HL-60 (cell line): ENCODE data around the gene LANCL1.

ENCODE experiments used
- DNase-seq, 2 experiments: peaks; one replicate each; pipeline ENCODE4 v3.0.0-alpha.2; 2010 to 2020; ENCODE audit warnings: low read depth in 1 of 2, low spot score in 1 of 2
- H3K27ac ChIP-seq: fragments of 250-450 bp; sonication (Bioruptor Pico); replicated peaks from 2 replicates; pipeline ENCODE4 v1.5.1; 2020; ENCODE audit warnings: mild to moderate bottlenecking, moderate library complexity
- H3K27me3 ChIP-seq: fragments of 250-450 bp; sonication (Bioruptor Pico); 2 replicates; pipeline ENCODE4 v1.5.1; 2021; ENCODE audit warnings: mild to moderate bottlenecking, moderate library complexity; ENCODE audit not compliant: insufficient read depth, poor library complexity, severe bottlenecking
- H3K4me3 ChIP-seq: replicated peaks from 2 replicates; pipeline ENCODE4 v1.5.1; 2011; ENCODE audit warnings: mild to moderate bottlenecking, control low read depth, low read length; ENCODE audit not compliant: insufficient read depth
- GABPA ChIP-seq: IDR thresholded peaks from 2 replicates; pipeline ENCODE4 v1.6.1; 2012; ENCODE audit warnings: low read depth
- POLR2AphosphoS5 ChIP-seq: IDR thresholded peaks from 2 replicates; pipeline ENCODE4 v1.6.1; 2012; ENCODE audit warnings: low read depth
- SPI1 ChIP-seq: IDR thresholded peaks from 2 replicates; pipeline ENCODE4 v1.6.1; 2012; ENCODE audit warnings: low read depth, mild to moderate bottlenecking, borderline replicate concordance
- TF ChIP-seq, protein P1 (sequence below): IDR thresholded peaks from 2 replicates; pipeline ENCODE4 v1.6.1; 2012; ENCODE audit warnings: low read depth; ENCODE audit not compliant: insufficient replicate concordance
- TF ChIP-seq, protein P2 (sequence below): IDR thresholded peaks from one replicate; pipeline ENCODE4 v1.5.1; 2011; ENCODE audit warnings: low read length, control low read depth, inconsistent platforms; ENCODE audit not compliant: insufficient read depth

The LANCL1 gene

DNA sequence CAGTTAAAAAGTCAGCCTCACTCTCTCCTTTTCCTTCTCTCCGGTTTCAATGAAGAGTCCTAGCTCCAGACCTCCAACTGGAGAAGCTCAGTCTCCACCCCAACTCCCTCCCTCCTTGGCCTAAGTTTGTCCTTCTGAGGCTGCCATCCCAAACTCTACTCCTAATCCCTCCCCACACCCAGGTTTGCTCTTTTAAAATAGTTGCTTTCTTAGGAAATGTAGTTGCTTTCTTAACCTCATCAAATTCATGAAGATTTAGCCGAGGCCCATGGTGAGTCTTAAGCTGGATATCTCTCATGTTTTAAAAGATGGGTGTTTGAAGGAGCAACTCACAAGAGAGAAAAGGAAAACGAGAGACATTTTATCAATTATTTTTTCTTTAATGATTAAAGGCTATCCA is 937 bp upstream of the LANCL1 start:
- TF ChIP-seq GABPA (no peak), POLR2AphosphoS5 (no peak), SPI1 (no peak)
- TF ChIP-seq, protein P1, sequence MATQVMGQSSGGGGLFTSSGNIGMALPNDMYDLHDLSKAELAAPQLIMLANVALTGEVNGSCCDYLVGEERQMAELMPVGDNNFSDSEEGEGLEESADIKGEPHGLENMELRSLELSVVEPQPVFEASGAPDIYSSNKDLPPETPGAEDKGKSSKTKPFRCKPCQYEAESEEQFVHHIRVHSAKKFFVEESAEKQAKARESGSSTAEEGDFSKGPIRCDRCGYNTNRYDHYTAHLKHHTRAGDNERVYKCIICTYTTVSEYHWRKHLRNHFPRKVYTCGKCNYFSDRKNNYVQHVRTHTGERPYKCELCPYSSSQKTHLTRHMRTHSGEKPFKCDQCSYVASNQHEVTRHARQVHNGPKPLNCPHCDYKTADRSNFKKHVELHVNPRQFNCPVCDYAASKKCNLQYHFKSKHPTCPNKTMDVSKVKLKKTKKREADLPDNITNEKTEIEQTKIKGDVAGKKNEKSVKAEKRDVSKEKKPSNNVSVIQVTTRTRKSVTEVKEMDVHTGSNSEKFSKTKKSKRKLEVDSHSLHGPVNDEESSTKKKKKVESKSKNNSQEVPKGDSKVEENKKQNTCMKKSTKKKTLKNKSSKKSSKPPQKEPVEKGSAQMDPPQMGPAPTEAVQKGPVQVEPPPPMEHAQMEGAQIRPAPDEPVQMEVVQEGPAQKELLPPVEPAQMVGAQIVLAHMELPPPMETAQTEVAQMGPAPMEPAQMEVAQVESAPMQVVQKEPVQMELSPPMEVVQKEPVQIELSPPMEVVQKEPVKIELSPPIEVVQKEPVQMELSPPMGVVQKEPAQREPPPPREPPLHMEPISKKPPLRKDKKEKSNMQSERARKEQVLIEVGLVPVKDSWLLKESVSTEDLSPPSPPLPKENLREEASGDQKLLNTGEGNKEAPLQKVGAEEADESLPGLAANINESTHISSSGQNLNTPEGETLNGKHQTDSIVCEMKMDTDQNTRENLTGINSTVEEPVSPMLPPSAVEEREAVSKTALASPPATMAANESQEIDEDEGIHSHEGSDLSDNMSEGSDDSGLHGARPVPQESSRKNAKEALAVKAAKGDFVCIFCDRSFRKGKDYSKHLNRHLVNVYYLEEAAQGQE, result no peak
- TF ChIP-seq, protein P2, sequence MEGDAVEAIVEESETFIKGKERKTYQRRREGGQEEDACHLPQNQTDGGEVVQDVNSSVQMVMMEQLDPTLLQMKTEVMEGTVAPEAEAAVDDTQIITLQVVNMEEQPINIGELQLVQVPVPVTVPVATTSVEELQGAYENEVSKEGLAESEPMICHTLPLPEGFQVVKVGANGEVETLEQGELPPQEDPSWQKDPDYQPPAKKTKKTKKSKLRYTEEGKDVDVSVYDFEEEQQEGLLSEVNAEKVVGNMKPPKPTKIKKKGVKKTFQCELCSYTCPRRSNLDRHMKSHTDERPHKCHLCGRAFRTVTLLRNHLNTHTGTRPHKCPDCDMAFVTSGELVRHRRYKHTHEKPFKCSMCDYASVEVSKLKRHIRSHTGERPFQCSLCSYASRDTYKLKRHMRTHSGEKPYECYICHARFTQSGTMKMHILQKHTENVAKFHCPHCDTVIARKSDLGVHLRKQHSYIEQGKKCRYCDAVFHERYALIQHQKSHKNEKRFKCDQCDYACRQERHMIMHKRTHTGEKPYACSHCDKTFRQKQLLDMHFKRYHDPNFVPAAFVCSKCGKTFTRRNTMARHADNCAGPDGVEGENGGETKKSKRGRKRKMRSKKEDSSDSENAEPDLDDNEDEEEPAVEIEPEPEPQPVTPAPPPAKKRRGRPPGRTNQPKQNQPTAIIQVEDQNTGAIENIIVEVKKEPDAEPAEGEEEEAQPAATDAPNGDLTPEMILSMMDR, result no peak
- no peaks in the 10 kb centered on the region for H3K27me3 ChIP-seq
- H3K27ac ChIP-seq, result peak overlapping the region; percentile 93
- peak; percentile 22 to 61 for DNase-seq
- peak overlapping the region; percentile 11; the same call in 1 of the 2 replicates for H3K4me3 ChIP-seq

DNA sequence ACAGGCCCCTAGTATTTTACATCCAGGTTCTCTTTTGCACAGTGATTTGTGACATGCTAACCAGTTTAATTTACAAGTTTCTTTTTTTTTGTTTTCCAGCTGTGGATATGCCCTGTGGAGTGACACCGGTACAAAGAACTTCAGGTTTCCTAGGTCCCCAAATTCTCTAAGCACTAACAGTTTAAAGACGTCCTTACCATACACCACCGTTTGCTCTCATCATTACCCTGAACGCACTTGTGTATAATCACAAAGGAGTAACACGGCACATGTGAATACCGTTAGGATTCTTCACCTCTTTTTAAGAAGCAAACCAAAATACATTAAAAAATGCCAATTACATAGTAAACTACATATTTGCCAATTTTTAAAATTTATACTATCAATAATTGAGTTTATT is 853 bp downstream of the LANCL1 start:
- H3K4me3 ChIP-seq, result peak overlapping the region; percentile 80
- DNase-seq, result no peak
- TF ChIP-seq SPI1, result no peak
- no peak for TF ChIP-seq GABPA
- TF ChIP-seq, protein P2, result no peak
- no peaks in the 10 kb centered on the region for H3K27me3 ChIP-seq
- peak overlapping the region; percentile 93; the same call in 1 of the 2 replicates for H3K27ac ChIP-seq

DNA sequence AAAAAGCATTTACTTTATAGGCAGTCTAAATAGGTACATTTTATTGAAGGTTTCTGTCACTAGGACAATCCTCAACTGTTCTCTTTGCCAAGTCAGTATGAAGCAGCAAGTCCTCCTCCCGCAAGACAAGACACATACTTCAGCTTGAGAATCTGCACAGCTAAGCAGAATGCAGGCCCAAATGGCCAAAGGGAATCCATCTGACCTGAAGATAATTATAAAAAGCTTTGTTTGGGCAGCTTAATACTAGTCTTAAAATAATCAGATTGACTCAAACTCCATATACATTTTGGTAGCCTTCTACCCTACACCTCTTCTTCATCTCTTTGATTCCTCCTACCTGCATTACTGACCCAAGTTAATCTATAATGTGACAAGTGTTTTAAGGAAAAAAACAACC is 1.8 kb downstream of the LANCL1 start:
- TF ChIP-seq, protein P1, result no peak
- TF ChIP-seq POLR2AphosphoS5 (no peak), SPI1 (no peak), GABPA (no peak)
- TF ChIP-seq, protein P2, result no peak

DNA sequence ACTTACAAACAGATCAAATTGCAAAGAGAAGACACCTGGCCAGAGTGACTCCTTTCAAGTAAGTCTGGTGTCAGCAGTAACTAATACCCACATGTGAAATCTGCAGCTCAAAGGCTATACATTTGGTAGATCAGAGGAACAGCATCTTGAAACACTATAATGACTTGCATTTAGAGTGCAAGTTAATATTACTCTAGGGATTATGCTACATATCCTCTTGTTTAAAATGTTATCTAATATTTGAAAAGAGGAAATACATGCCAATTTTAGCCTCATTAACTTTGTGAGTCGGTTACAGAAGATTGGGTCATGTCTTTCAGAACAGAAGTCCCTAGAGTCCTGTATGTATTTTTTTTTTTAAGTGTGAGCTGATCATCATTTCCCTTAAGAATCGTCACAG is 15.2 kb downstream of the LANCL1 start:
- no peak overlapping the region for H3K4me3 ChIP-seq
- no peaks in the 10 kb centered on the region for H3K27me3 ChIP-seq
- DNase-seq, result no peak
- TF ChIP-seq GABPA, result no peak
- no peak for TF ChIP-seq SPI1
- no peak for TF ChIP-seq POLR2AphosphoS5
- TF ChIP-seq, protein P1, result no peak
- TF ChIP-seq, protein P2, result no peak
- H3K27ac ChIP-seq, result no peak overlapping the region

More for the DNA sequence above, 1.8 kb downstream of the LANCL1 start:
- DNase-seq, result no peak
- Histone ChIP-seq H3K27me3 (no peaks in the 10 kb centered on the region), H3K27ac (no peak overlapping the region), H3K4me3 (no peak overlapping the region)
